Left cardiac atrium (tissue), 4 donors: ENCODE data around the gene TMEM185B. TPM values are rescaled to one million over a fixed set of nuclear protein-coding genes. Genes with fewer than 3 reads are reported as not detected.

Experiments
- ATAC-seq, 2 donors: fragments of 200-7000 bp; cut with Tn5 transposase; one replicate each; pipeline ENCODE4 v1.9.1; 2020; ENCODE audit warnings: mild to moderate bottlenecking in 2 of 2, moderate library complexity in 2 of 2
- DNase-seq: peaks from one replicate; pipeline ENCODE4 v3.0.0-alpha.2; 2020
- intact Hi-C, 2 donors: fragments of 100-400 bp; cut with DNase I; formaldehyde crosslinking; loops; one replicate each; pipeline versions ENCODE4 v1.14.1 to v1.15.1; 2022 to 2023
- total RNA-seq, 2 donors: library from RNA; stranded (reverse); fragmentation: NEBNext Ultra II Directional; extraction: Animal tissue kit (Norgen Biotek cat#: 25700); gene quantifications; one replicate each; pipeline ENCODE4 v1.2.1, GENCODE V29; 2021
- donor health status: DM: no; HTN: yes; CAD: no.
- donor health status: DM: no; HTN: yes; CAD: no; lungs with severe emphysema.
- donor health status: DM: yes; HTN: yes; CAD: no.
- donor health status: Dilated cardiomyopathy.

The TMEM185B gene
- total RNA-seq, 2 donors from 2014 or later: 22.2 to 24.7 TPM

- DNase-seq (no peak), ATAC-seq (no peak)
- intact Hi-C loops: no loop called here
These were observed 43.1 kb downstream of the TMEM185B start for GRCh38 chr2:120180066-120180465.

GRCh38 chr2:120179396-120179795, 43.8 kb downstream of the TMEM185B start:
- ATAC-seq (no peak), DNase-seq (no peak)
- intact Hi-C loops: loop anchor here in 1 of 2 donors (5.0 to 10.0 kb wide), 4 partner anchors 65 to 537 kb away; no protein-coding TSS in a partner anchor

GRCh38 chr2:120177973-120178372, 45.2 kb downstream of the TMEM185B start:
- ATAC-seq: no peak
- intact Hi-C loops: loop anchor here in 1 of 2 donors (5.0 to 10.0 kb wide), 4 partner anchors 63 to 536 kb away; no protein-coding TSS in a partner anchor
- DNase-seq: no peak

GRCh38 chr2:120177001-120177621, 46.1 kb downstream of the TMEM185B start:
- DNase-seq: peak; percentile 41
- intact Hi-C loops: loop anchor here in 1 of 2 donors (5.0 to 10.0 kb wide), 4 partner anchors 62 to 535 kb away; no protein-coding TSS in a partner anchor
- peak; percentile 76 to 87 for ATAC-seq

- intact Hi-C loops: loop anchor here in 1 of 2 donors (5.0 to 10.0 kb wide), 4 partner anchors 62 to 534 kb away; no protein-coding TSS in a partner anchor
- no peak for ATAC-seq
- DNase-seq: no peak
These were observed 46.7 kb downstream of the TMEM185B start for GRCh38 chr2:120176526-120176925.

- ATAC-seq (peak; percentile 17 to 51), DNase-seq (no peak)
- intact Hi-C loops: loop anchor here in 1 of 2 donors (5.0 to 10.0 kb wide), 4 partner anchors 60 to 533 kb away; no protein-coding TSS in a partner anchor
These were observed 48.1 kb downstream of the TMEM185B start for GRCh38 chr2:120174963-120175581.

Other genes with a start within 250 kb of the TMEM185B start
- gene EPB41L5, start 210.3 kb downstream of the TMEM185B start, total RNA-seq: 10 to 100 TPM in 1 of 2 donors, 1 to 10 TPM in 1; 9.3 to 13.1 TPM
- 10 to 100 TPM; 52.5 to 54.7 TPM for gene RALB, start 29.5 kb upstream of the TMEM185B start, total RNA-seq
- 1 to 10 TPM; 3.7 to 3.9 TPM for gene INHBB, start 122.7 kb upstream of the TMEM185B start, total RNA-seq